Measurements from ENCODE around the gene COL1A1.

DNA sequence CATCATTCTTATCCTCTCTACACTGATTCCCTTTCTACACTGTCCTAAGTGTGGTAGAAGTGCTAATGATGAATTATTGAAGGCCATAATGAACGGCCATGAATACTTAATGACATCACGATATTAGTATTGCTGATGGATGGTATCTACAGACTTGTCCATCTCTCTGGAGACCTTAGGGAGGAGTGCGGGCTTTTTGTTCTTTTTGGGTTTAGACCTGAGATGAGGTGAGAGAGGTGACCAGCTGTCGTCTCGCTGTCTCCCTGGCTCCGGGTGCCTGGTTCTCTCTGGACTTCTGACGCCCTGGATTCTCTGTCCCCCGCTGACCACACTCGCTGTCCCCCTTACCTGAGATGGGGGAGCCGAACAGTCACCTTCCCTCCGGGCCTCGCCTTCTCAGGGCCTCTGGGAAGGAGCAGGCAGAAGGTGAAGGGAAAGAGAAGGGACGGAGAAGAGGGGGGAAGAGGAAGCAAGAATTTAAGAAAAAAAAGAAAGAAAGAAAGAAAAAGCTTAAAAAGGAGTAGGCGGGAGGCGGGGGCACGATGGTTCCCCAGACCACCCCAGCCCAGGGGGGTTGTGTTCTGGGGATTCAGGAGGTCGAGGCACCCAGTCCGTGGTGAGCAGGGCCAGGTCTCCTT, 18.5 kb downstream of the COL1A1 start:
- TF ChIP-seq, protein P1, sequence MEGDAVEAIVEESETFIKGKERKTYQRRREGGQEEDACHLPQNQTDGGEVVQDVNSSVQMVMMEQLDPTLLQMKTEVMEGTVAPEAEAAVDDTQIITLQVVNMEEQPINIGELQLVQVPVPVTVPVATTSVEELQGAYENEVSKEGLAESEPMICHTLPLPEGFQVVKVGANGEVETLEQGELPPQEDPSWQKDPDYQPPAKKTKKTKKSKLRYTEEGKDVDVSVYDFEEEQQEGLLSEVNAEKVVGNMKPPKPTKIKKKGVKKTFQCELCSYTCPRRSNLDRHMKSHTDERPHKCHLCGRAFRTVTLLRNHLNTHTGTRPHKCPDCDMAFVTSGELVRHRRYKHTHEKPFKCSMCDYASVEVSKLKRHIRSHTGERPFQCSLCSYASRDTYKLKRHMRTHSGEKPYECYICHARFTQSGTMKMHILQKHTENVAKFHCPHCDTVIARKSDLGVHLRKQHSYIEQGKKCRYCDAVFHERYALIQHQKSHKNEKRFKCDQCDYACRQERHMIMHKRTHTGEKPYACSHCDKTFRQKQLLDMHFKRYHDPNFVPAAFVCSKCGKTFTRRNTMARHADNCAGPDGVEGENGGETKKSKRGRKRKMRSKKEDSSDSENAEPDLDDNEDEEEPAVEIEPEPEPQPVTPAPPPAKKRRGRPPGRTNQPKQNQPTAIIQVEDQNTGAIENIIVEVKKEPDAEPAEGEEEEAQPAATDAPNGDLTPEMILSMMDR (conservative IDR thresholded peaks at IDR 0.05; ENCODE audit: low read length) = no peak
- TF ChIP-seq EZH2phosphoT487 (IDR thresholded peaks at IDR 0.05; ENCODE audit: borderline replicate concordance, low read depth, low read length) = no peak

Data from OCI-LY7 (cell line).